MM.1S (cell line): ENCODE data around the gene RALGPS2.

Experiments used
- EZH2 ChIP-seq: fragments of 300-600 bp; sonication (generic); optimal IDR thresholded peaks from 2 replicates; pipeline ENCODE3; 2017; ENCODE audit warnings: low read depth, mild to moderate bottlenecking, antibody characterized with exemption, low read length, mixed read lengths
- EZH2phosphoT487 ChIP-seq: fragments of 300-600 bp; sonication (generic); IDR thresholded peaks from 2 replicates; pipeline ENCODE4 v1.6.1; 2018; ENCODE audit warnings: antibody characterized with exemption, low read length
- TF ChIP-seq, protein P1 (sequence below): fragments of 300-600 bp; sonication (generic); IDR thresholded peaks from 2 replicates; pipeline ENCODE4 v1.5.1; 2016; ENCODE audit warnings: antibody characterized with exemption, low read length, mixed read lengths

- TF ChIP-seq, protein P1, sequence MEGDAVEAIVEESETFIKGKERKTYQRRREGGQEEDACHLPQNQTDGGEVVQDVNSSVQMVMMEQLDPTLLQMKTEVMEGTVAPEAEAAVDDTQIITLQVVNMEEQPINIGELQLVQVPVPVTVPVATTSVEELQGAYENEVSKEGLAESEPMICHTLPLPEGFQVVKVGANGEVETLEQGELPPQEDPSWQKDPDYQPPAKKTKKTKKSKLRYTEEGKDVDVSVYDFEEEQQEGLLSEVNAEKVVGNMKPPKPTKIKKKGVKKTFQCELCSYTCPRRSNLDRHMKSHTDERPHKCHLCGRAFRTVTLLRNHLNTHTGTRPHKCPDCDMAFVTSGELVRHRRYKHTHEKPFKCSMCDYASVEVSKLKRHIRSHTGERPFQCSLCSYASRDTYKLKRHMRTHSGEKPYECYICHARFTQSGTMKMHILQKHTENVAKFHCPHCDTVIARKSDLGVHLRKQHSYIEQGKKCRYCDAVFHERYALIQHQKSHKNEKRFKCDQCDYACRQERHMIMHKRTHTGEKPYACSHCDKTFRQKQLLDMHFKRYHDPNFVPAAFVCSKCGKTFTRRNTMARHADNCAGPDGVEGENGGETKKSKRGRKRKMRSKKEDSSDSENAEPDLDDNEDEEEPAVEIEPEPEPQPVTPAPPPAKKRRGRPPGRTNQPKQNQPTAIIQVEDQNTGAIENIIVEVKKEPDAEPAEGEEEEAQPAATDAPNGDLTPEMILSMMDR = no peak
- no peak for TF ChIP-seq EZH2phosphoT487
- TF ChIP-seq EZH2 = no peak
Observed at GRCh38 chr1:178686407-178686806, 38.6 kb upstream of the RALGPS2 start.
